ENCODE results near the gene NKD1.

DNA sequence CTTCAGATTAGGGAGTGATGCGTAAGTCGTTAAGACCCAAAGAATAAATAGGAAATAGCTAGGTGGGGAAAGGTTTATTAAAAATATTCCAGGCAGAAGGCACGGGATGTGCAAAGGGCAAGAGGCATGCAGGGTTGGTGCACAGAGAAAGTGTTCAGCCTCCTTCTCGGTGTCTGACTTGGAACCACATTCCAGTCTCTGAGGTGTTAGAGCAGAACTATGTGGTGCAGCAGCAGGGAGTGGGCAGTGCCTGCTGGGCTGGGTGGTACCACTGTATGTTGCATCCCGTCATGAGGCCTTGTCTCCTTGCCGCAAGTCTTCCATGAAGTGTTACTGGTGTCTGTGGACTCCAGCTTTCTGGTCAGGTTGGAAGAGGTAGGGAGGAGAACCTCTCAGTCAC lies 11.1 kb downstream of the NKD1 start:
- TF ChIP-seq, protein P1, sequence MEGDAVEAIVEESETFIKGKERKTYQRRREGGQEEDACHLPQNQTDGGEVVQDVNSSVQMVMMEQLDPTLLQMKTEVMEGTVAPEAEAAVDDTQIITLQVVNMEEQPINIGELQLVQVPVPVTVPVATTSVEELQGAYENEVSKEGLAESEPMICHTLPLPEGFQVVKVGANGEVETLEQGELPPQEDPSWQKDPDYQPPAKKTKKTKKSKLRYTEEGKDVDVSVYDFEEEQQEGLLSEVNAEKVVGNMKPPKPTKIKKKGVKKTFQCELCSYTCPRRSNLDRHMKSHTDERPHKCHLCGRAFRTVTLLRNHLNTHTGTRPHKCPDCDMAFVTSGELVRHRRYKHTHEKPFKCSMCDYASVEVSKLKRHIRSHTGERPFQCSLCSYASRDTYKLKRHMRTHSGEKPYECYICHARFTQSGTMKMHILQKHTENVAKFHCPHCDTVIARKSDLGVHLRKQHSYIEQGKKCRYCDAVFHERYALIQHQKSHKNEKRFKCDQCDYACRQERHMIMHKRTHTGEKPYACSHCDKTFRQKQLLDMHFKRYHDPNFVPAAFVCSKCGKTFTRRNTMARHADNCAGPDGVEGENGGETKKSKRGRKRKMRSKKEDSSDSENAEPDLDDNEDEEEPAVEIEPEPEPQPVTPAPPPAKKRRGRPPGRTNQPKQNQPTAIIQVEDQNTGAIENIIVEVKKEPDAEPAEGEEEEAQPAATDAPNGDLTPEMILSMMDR (IDR thresholded peaks at IDR 0.05) = no peak
- TF ChIP-seq POLR2AphosphoS5 (IDR thresholded peaks at IDR 0.05) = no peak
